Liver (tissue), 9 donors: Measurements from ENCODE around the gene ACMSD. TPM values are rescaled to one million over a fixed set of nuclear protein-coding genes. Genes with fewer than 3 reads are reported as not detected.
"Not testable (repeated sequence)": the region's sequence is repeated elsewhere in the genome, so short reads cannot be mapped to it uniquely, and the experiment has no call there.

Experiments used
- DNase-seq: peaks from one replicate; pipeline ENCODE4 v3.0.0-alpha.2; 2017; ENCODE audit warnings: low spot score
- H3K27ac ChIP-seq, 2 donors: one replicate each; pipeline ENCODE4 v1.7.0; 2013; ENCODE audit warnings: inconsistent platforms in 2 of 2, low read length in 2 of 2, control low read depth in 1 of 2, low read depth in 1 of 2, mild to moderate bottlenecking in 1 of 2
- H3K27me3 ChIP-seq, 4 donors: one replicate each; pipeline versions ENCODE4 v1.6.1 to v1.7.0; 2013; ENCODE audit warnings: low read length in 3 of 4, inconsistent platforms in 1 of 4, mild to moderate bottlenecking in 1 of 4, moderate library complexity in 1 of 4; ENCODE audit not compliant: control insufficient read depth in 4 of 4, insufficient read depth in 4 of 4
- H3K36me3 ChIP-seq, 4 donors: one replicate each; pipeline versions ENCODE4 v1.6.1 to v1.7.0; 2013; ENCODE audit warnings: low read length in 3 of 4, mild to moderate bottlenecking in 3 of 4, low read depth in 1 of 4, moderate library complexity in 1 of 4; ENCODE audit not compliant: control insufficient read depth in 4 of 4, insufficient read depth in 3 of 4
- H3K4me1 ChIP-seq, 4 donors: one replicate each; pipeline versions ENCODE4 v1.6.1 to v1.7.0; 2013; ENCODE audit warnings: low read length in 3 of 4, mild to moderate bottlenecking in 3 of 4, moderate library complexity in 1 of 4; ENCODE audit not compliant: control insufficient read depth in 4 of 4, insufficient read depth in 4 of 4
- H3K4me3 ChIP-seq, 3 donors: one replicate each; pipeline versions ENCODE4 v1.6.1 to v1.7.0; 2013; ENCODE audit warnings: low read length in 3 of 3, control low read depth in 1 of 3, low read depth in 1 of 3, mild to moderate bottlenecking in 1 of 3
- H3K9ac ChIP-seq, 2 donors: one replicate each; pipeline ENCODE4 v1.7.0; 2013; ENCODE audit warnings: low read length in 2 of 2, mild to moderate bottlenecking in 2 of 2, moderate library complexity in 2 of 2, control low read depth in 1 of 2, low read depth in 1 of 2
- H3K9me3 ChIP-seq, 4 donors: one replicate each; pipeline versions ENCODE4 v1.6.1 to v1.7.0; 2013; ENCODE audit warnings: low read length in 3 of 4; ENCODE audit not compliant: control insufficient read depth in 4 of 4
- ATF3 ChIP-seq: IDR thresholded peaks from 2 replicates; pipeline ENCODE4 v1.6.1; 2016; ENCODE audit warnings: antibody characterized with exemption
- EGR1 ChIP-seq, 2 donors: IDR thresholded peaks; 2 replicates each; pipeline ENCODE4 v1.6.1; 2016 to 2018; ENCODE audit warnings: antibody characterized with exemption in 2 of 2, low read depth in 2 of 2
- FOXA1 ChIP-seq: IDR thresholded peaks from 2 replicates; pipeline ENCODE4 v1.6.1; 2016; ENCODE audit warnings: antibody characterized with exemption
- FOXA2 ChIP-seq: IDR thresholded peaks from 2 replicates; pipeline ENCODE4 v1.6.1; 2016; ENCODE audit warnings: antibody characterized with exemption
- GABPA ChIP-seq, 2 donors: IDR thresholded peaks in 1 of 2; conservative IDR thresholded peaks in 1 of 2; 2 replicates each; pipeline ENCODE4 v1.6.1; 2016; ENCODE audit warnings: antibody characterized with exemption in 2 of 2, mild to moderate bottlenecking in 1 of 2, moderate library complexity in 1 of 2
- HNF4A ChIP-seq, 2 donors: conservative IDR thresholded peaks; 2 replicates each; pipeline ENCODE4 v1.6.1; 2016; ENCODE audit warnings: antibody characterized with exemption in 2 of 2, mild to moderate bottlenecking in 2 of 2
- HNF4G ChIP-seq: IDR thresholded peaks from 2 replicates; pipeline ENCODE4 v1.6.1; 2016; ENCODE audit warnings: antibody characterized with exemption
- JUND ChIP-seq, 2 donors: IDR thresholded peaks; 2 replicates each; pipeline ENCODE4 v1.6.1; 2016; ENCODE audit warnings: antibody characterized with exemption in 2 of 2
- NR2F2 ChIP-seq: IDR thresholded peaks from 2 replicates; pipeline ENCODE4 v1.6.1; 2016; ENCODE audit warnings: antibody characterized with exemption
- RAD21 ChIP-seq, 2 donors: IDR thresholded peaks; 2 replicates each; pipeline ENCODE4 v1.6.1; 2016; ENCODE audit warnings: antibody characterized with exemption in 2 of 2, mild to moderate bottlenecking in 2 of 2
- RXRA ChIP-seq, 2 donors: IDR thresholded peaks; 2 replicates each; pipeline ENCODE4 v1.6.1; 2017 to 2018; ENCODE audit warnings: antibody characterized with exemption in 2 of 2, mild to moderate bottlenecking in 1 of 2
- SP1 ChIP-seq: IDR thresholded peaks from 2 replicates; pipeline ENCODE4 v1.6.1; 2018; ENCODE audit warnings: antibody characterized with exemption, mild to moderate bottlenecking
- TAF1 ChIP-seq: conservative IDR thresholded peaks from 2 replicates; pipeline ENCODE4 v1.6.1; 2016; ENCODE audit warnings: antibody characterized with exemption, mild to moderate bottlenecking
- YY1 ChIP-seq: IDR thresholded peaks from 2 replicates; pipeline ENCODE4 v1.6.1; 2016; ENCODE audit warnings: antibody characterized with exemption, mild to moderate bottlenecking
- ZBTB33 ChIP-seq: IDR thresholded peaks from 2 replicates; pipeline ENCODE4 v1.6.1; 2016; ENCODE audit warnings: antibody characterized with exemption
- WGBS: extraction: QIAGEN DNeasy Blood & Tissue Kit; methylation state at CpG from one replicate; pipeline ENCODE4 v1.1.7; 2013; 5-methylcytosine and 5-hydroxymethylcytosine counted together
- polyA plus RNA-seq, 2 donors: library from polyadenylated mRNA; stranded (reverse) in 1 of 2; unstranded in 1 of 2; fragments of 200-250 nt in 1 of 2; fragments of >200 nt in 1 of 2; fragmentation: Nextera tagmentation in 1 of 2; extraction: Ambion mirVana in 1 of 2; gene quantifications; one replicate each; pipeline versions ENCODE4 v1.2.1 to v1.2.3, GENCODE V29; 2013 to 2015
- total RNA-seq, 2 donors: library from RNA; depleted of rRNA; stranded (reverse); fragments of >200 nt; gene quantifications; one replicate each; pipeline ENCODE4 v1.2.3, GENCODE V29; 2014
- TF ChIP-seq, protein P1 (sequence below): IDR thresholded peaks from 2 replicates; pipeline ENCODE4 v1.6.1; 2016; ENCODE audit warnings: antibody characterized with exemption, mild to moderate bottlenecking
- TF ChIP-seq, protein P2 (sequence below): IDR thresholded peaks from 2 replicates; pipeline ENCODE4 v1.6.1; 2016; ENCODE audit warnings: antibody characterized with exemption
- TF ChIP-seq, protein P3 (sequence below): fragments of 150-350 bp; IDR thresholded peaks from 2 replicates; pipeline ENCODE4 v1.5.1; 2017; ENCODE audit warnings: improper control_type of control experiment, low read depth, low read length; ENCODE audit not compliant: missing input control
- donor health status: healthy.
- donor health status: healthy.
- donor health status: healthy.
- donor health status: healthy.
- donor health status: healthy.

The ACMSD gene
- total and polyA plus RNA-seq, 4 donors: 11.9 to 91.4 (median 75.8) TPM

- TF ChIP-seq HNF4G (peak; percentile 11), NR2F2 (no peak), SP1 (no peak), YY1 (peak; percentile 19), GABPA (IDR thresholded peaks at IDR 0.05 in 1 of 2, conservative IDR thresholded peaks at IDR 0.05 in 1 of 2) (no peak), JUND (IDR thresholded peaks at IDR 0.05) (no peak), HNF4A (conservative IDR thresholded peaks at IDR 0.05) (peak; percentile 57 to 63), EGR1 (IDR thresholded peaks at IDR 0.05; ENCODE audit: low read depth in 2 of 2) (no peak), RXRA (IDR thresholded peaks at IDR 0.05) (no peak), TAF1 (no peak), FOXA1 (no peak), FOXA2 (no peak), ATF3 (no peak), ZBTB33 (no peak), RAD21 (IDR thresholded peaks at IDR 0.05) (peak in 1 of 2 donors; percentile 11)
- TF ChIP-seq, protein P1, sequence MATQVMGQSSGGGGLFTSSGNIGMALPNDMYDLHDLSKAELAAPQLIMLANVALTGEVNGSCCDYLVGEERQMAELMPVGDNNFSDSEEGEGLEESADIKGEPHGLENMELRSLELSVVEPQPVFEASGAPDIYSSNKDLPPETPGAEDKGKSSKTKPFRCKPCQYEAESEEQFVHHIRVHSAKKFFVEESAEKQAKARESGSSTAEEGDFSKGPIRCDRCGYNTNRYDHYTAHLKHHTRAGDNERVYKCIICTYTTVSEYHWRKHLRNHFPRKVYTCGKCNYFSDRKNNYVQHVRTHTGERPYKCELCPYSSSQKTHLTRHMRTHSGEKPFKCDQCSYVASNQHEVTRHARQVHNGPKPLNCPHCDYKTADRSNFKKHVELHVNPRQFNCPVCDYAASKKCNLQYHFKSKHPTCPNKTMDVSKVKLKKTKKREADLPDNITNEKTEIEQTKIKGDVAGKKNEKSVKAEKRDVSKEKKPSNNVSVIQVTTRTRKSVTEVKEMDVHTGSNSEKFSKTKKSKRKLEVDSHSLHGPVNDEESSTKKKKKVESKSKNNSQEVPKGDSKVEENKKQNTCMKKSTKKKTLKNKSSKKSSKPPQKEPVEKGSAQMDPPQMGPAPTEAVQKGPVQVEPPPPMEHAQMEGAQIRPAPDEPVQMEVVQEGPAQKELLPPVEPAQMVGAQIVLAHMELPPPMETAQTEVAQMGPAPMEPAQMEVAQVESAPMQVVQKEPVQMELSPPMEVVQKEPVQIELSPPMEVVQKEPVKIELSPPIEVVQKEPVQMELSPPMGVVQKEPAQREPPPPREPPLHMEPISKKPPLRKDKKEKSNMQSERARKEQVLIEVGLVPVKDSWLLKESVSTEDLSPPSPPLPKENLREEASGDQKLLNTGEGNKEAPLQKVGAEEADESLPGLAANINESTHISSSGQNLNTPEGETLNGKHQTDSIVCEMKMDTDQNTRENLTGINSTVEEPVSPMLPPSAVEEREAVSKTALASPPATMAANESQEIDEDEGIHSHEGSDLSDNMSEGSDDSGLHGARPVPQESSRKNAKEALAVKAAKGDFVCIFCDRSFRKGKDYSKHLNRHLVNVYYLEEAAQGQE: no peak
- TF ChIP-seq, protein P2, sequence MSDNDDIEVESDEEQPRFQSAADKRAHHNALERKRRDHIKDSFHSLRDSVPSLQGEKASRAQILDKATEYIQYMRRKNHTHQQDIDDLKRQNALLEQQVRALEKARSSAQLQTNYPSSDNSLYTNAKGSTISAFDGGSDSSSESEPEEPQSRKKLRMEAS: no peak
- TF ChIP-seq, protein P3, sequence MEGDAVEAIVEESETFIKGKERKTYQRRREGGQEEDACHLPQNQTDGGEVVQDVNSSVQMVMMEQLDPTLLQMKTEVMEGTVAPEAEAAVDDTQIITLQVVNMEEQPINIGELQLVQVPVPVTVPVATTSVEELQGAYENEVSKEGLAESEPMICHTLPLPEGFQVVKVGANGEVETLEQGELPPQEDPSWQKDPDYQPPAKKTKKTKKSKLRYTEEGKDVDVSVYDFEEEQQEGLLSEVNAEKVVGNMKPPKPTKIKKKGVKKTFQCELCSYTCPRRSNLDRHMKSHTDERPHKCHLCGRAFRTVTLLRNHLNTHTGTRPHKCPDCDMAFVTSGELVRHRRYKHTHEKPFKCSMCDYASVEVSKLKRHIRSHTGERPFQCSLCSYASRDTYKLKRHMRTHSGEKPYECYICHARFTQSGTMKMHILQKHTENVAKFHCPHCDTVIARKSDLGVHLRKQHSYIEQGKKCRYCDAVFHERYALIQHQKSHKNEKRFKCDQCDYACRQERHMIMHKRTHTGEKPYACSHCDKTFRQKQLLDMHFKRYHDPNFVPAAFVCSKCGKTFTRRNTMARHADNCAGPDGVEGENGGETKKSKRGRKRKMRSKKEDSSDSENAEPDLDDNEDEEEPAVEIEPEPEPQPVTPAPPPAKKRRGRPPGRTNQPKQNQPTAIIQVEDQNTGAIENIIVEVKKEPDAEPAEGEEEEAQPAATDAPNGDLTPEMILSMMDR: no peak
- H3K36me3 ChIP-seq: peaks cover 7 to 21% (median 8%) of the 10 kb centered on the region in 4 donors
- no peak overlapping the region for H3K4me3 ChIP-seq
- no peaks in the 10 kb centered on the region for H3K9me3 ChIP-seq
- H3K27ac ChIP-seq: no peak overlapping the region
- no peaks in the 10 kb centered on the region for H3K27me3 ChIP-seq
- H3K9ac ChIP-seq: no peak overlapping the region
- H3K4me1 ChIP-seq: peaks cover 11 to 49% (median 37%) of the 10 kb centered on the region in 4 donors
- WGBS: 45% methylated on average over 1 of the region's 1 CpG
- DNase-seq: no peak
Measured at GRCh38 chr2:134846213-134846612, 7.8 kb downstream of the ACMSD start.

DNA sequence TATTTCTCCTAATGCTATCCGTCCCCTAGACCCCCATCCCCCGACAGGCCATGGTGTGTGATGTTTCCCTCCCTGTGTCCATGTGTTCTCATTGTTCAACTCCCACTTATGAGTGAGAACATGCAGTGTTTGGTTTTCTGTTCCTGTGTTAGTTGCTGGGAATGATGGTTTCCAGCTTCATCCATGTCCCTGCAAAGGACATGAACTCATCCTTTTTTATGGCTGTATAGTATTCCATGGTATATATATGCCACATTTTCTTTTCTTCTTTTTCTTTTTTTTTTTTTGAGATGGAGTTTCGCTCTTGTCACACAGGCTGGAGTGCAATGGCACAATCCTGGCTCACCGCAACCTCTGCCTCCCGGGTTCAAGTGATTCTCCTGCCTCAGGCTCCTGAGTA is 9.2 kb downstream of the ACMSD start:
- Histone ChIP-seq H3K4me1 (peaks cover 4 to 35% (median 26%) of the 10 kb centered on the region in 4 donors), H3K36me3 (peaks cover 4 to 28% (median 6%) of the 10 kb centered on the region in 4 donors)
- not testable (repeated sequence) for H3K27me3 ChIP-seq, H3K9me3 ChIP-seq, H3K4me3 ChIP-seq, DNase-seq, H3K9ac ChIP-seq, H3K27ac ChIP-seq
- 97% methylated on average over 5 of the region's 5 CpGs for WGBS
